IMR-90 (cell line): ENCODE results near the gene PHF21B.

Experiments used
- BHLHE40 ChIP-seq: fragments of 150-350 bp; IDR thresholded peaks from 2 replicates; pipeline ENCODE4 v1.6.1; 2016; ENCODE audit warnings: mild to moderate bottlenecking, low read depth, low read length
- CEBPB ChIP-seq: IDR thresholded peaks from 2 replicates; pipeline ENCODE4 v1.6.1; 2012; ENCODE audit warnings: low read depth, low read length, improper control_type of control experiment
- CHD1 ChIP-seq: IDR thresholded peaks from 2 replicates; pipeline ENCODE4 v1.6.1; 2012; ENCODE audit warnings: low read depth, low read length, improper control_type of control experiment
- CTCF ChIP-seq: conservative IDR thresholded peaks from 2 replicates; pipeline ENCODE4 v1.5.1; 2012; ENCODE audit warnings: mild to moderate bottlenecking, low read depth, low read length, improper control_type of control experiment
- FOS ChIP-seq: fragments of 150-350 bp; IDR thresholded peaks from 2 replicates; pipeline ENCODE4 v1.6.1; 2016; ENCODE audit warnings: low read depth, low read length
- MXI1 ChIP-seq: IDR thresholded peaks from 2 replicates; pipeline ENCODE4 v1.6.1; 2012; ENCODE audit warnings: low read depth, mild to moderate bottlenecking, low read length, moderate library complexity, borderline replicate concordance
- NFE2L2 ChIP-seq: fragments of 150-350 bp; IDR thresholded peaks from 2 replicates; pipeline ENCODE4 v1.6.1; 2016; ENCODE audit warnings: low read depth, mild to moderate bottlenecking, low read length
- POLR2A ChIP-seq: IDR thresholded peaks from 2 replicates; pipeline ENCODE4 v1.6.1; 2012; ENCODE audit warnings: mild to moderate bottlenecking, low read depth, low read length
- RAD21 ChIP-seq: IDR thresholded peaks from 2 replicates; pipeline ENCODE4 v1.6.1; 2012; ENCODE audit warnings: low read length, improper control_type of control experiment
- SMC3 ChIP-seq: fragments of 150-350 bp; IDR thresholded peaks from 2 replicates; pipeline ENCODE4 v1.6.1; 2016; ENCODE audit warnings: low read depth, mild to moderate bottlenecking, antibody characterized with exemption, low read length, moderate library complexity
- USF2 ChIP-seq: fragments of 150-350 bp; IDR thresholded peaks from 2 replicates; pipeline ENCODE4 v1.6.1; 2017; ENCODE audit warnings: mild to moderate bottlenecking, antibody characterized with exemption, low read length, low read depth

- TF ChIP-seq POLR2A = no peak
- no peak for TF ChIP-seq CTCF
- no peak for TF ChIP-seq USF2
- no peak for TF ChIP-seq SMC3
- TF ChIP-seq BHLHE40 = no peak
- no peak for TF ChIP-seq MXI1
- TF ChIP-seq CEBPB = no peak
- no peak for TF ChIP-seq FOS
- no peak for TF ChIP-seq CHD1
- TF ChIP-seq RAD21 = no peak
- TF ChIP-seq NFE2L2 = no peak
Measured at GRCh38 chr22:44940130-44940529, 69.7 kb downstream of the PHF21B start.
